ENCODE results near the gene STRADB.
A peak's percentile ranks its signal among the peaks of the same experiment; 100 is the strongest.

STRADB gene

DNA sequence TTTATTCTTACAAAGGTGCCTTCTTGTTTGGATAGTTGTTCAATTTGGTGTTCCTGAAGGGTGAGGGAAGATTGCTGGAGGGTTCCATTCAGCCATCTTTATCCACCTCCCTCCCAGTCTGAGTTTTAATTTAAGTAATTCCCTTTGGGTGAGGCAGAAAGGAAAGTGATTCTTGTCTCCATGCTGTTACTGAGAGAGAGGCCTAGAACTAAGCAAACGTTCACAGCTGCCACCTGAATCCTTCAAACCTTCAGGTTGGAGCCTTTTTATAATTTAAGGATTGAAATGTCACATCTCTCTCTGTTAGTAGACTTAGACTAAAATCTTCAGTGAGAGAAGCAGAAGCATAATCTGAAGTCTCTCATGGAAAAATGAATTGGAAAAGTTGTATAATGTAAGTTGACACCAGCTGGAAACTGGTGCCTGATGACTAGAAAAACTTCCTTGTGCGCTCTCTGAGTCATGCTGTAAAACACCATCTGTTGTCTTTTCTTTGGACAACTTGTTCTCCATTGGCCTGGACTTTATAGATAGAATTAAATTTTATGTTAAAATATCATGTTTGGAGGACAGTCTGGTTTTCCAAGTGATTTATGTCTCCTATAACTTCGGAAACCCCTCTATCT is 14.6 kb downstream of the STRADB start:
- peaks cover 89% of the 10 kb centered on the region for H3K36me3 ChIP-seq
- no peak overlapping the region for H3K4me3 ChIP-seq (ENCODE audit: low read depth, low read length)
- no peak for DNase-seq
- H3K27ac ChIP-seq, result peak overlapping the region; percentile 64
- TF ChIP-seq, protein P1, sequence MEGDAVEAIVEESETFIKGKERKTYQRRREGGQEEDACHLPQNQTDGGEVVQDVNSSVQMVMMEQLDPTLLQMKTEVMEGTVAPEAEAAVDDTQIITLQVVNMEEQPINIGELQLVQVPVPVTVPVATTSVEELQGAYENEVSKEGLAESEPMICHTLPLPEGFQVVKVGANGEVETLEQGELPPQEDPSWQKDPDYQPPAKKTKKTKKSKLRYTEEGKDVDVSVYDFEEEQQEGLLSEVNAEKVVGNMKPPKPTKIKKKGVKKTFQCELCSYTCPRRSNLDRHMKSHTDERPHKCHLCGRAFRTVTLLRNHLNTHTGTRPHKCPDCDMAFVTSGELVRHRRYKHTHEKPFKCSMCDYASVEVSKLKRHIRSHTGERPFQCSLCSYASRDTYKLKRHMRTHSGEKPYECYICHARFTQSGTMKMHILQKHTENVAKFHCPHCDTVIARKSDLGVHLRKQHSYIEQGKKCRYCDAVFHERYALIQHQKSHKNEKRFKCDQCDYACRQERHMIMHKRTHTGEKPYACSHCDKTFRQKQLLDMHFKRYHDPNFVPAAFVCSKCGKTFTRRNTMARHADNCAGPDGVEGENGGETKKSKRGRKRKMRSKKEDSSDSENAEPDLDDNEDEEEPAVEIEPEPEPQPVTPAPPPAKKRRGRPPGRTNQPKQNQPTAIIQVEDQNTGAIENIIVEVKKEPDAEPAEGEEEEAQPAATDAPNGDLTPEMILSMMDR (IDR thresholded peaks at IDR 0.05; ENCODE audit: low read depth, low read length), result no peak
- H3K27me3 ChIP-seq (ENCODE audit: insufficient read depth, low read depth, severe bottlenecking), result no peaks in the 10 kb centered on the region
- no peaks in the 10 kb centered on the region for H3K9me3 ChIP-seq (ENCODE audit: severe bottlenecking)

DNA sequence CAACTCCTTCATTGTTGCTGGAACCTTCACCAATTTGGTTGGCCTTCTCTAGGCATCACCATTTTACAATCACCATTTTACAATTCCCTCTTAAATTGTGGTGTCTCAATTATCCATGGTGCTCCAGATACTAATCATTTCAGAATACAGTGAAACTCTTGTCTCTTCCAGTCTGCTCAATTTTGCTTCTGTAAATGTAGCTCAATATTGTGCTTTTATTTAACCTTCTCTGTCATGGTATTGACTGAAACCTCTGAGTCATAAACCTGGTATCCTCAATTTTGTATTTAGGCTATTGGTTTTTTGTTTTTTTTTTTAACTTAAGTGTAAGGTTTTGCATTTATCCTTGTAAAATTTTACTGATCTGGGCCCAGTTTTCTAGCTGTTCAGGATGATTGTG is 16.1 kb downstream of the STRADB start:
- TF ChIP-seq, protein P1 (IDR thresholded peaks at IDR 0.05; ENCODE audit: low read depth, low read length), result no peak
- DNase-seq, result no peak
- Histone ChIP-seq H3K27ac (no peak overlapping the region), H3K4me3 (ENCODE audit: low read depth, low read length) (no peak overlapping the region), H3K36me3 (peaks cover 89% of the 10 kb centered on the region), H3K27me3 (ENCODE audit: insufficient read depth, low read depth, severe bottlenecking) (no peaks in the 10 kb centered on the region), H3K9me3 (ENCODE audit: severe bottlenecking) (no peaks in the 10 kb centered on the region)

DNA sequence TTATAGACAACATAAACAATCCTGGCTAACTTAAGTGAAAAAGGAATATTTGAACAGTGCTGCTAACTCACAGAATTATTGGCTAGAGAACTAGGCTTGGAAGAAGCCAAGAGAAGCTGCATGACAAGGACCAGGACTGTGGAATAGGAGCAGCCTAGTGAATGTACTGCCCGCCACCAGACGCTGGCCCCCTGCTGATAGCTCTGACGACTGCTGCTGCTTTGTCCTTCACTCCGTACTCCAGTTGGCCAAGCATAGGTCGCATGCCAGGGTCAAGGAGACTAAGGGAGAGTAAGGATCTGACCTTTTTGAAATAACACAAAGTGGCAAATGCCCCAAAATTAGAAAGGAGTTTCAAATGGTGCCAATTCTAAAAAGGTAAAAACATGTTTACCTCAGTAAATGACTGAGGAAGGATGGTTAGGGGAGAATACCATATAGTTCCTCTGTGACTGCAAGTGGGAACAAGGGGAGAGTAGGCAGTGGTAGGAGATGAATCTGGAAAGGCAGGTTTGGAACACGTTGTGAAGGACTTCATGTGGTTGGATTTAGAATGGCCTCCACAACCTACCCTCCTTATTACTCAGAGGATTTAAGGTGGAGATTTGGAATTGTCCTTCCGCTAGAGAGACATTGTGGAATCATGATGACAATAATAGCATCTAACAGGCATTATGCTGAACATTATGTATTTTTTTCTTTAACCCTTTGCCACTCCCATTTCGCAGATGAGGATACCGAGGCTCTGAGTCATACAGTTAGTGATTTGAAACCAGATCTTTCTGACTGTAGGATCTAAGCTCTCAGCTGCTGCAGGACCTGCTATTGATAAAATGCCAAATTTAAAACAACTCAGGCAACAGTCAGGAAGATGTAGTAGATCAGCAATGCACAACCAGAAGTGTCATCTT is 19.5 kb downstream of the STRADB start:
- H3K36me3 ChIP-seq, result peaks cover 84% of the 10 kb centered on the region
- no peak for DNase-seq
- TF ChIP-seq, protein P1 (IDR thresholded peaks at IDR 0.05; ENCODE audit: low read depth, low read length), result no peak

DNA sequence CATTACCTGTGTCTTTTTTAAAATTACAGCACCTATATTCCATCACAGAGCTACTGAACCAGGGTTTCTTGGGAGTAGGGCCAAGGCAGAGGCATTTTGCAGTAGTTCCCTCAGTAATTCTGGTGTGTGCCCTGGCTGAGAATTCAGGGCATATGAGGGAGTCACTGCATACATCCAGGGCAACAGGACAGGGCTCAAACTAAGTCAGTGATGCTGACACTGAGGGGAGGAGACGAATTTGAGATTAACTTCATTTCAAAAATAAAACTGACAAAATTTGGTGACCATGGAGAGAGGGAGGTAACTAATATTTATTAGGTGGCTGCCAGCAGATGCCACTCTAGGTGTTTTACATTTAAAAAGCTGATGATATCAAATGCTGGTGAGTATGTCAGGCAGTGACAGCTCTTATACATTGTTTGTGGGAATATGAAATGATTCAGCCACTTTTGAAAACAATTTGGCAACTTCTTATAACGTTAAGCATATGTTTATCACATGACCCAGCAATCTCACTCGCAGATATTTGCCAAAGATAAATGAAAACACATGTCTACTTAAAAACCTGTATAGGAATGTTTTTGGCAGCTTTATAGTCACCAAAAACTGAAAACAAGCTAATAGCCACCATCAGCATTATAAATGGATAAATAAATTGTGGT is 20.3 kb downstream of the STRADB start:
- H3K36me3 ChIP-seq, result peaks cover 83% of the 10 kb centered on the region
- TF ChIP-seq, protein P1 (IDR thresholded peaks at IDR 0.05; ENCODE audit: low read depth, low read length), result no peak
- H3K27me3 ChIP-seq (ENCODE audit: insufficient read depth, low read depth, severe bottlenecking), result no peaks in the 10 kb centered on the region
- H3K27ac ChIP-seq, result no peak overlapping the region
- H3K4me3 ChIP-seq (ENCODE audit: low read depth, low read length), result no peak overlapping the region
- H3K9me3 ChIP-seq (ENCODE audit: severe bottlenecking), result no peaks in the 10 kb centered on the region
- no peak for DNase-seq

More for the DNA sequence above, 19.5 kb downstream of the STRADB start:
- Histone ChIP-seq H3K9me3 (ENCODE audit: severe bottlenecking) (no peaks in the 10 kb centered on the region), H3K4me3 (ENCODE audit: low read depth, low read length) (no peak overlapping the region), H3K27ac (no peak overlapping the region), H3K27me3 (ENCODE audit: insufficient read depth, low read depth, severe bottlenecking) (no peaks in the 10 kb centered on the region)

DNA sequence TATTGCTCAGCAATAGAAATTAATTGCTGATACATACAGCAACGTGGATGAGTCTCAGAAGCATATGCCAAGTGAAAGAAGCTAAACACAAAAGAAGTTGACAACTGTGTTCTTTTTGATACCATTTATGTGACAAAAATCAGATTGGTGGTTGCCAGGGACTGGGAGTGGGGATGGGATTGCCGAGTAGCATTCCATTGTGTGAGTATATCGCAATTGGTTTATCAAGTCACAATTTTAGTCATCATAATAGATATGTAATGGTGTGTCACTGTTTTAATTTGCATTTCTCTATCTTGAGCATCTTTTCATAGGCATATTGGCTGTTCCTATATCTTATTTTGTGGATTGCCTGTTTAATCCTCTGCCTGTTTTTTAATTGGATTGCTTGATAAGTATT is 20.9 kb downstream of the STRADB start:
- H3K9me3 ChIP-seq (ENCODE audit: severe bottlenecking), result no peaks in the 10 kb centered on the region
- no peak overlapping the region for H3K27ac ChIP-seq
- peaks cover 81% of the 10 kb centered on the region for H3K36me3 ChIP-seq
- no peaks in the 10 kb centered on the region for H3K27me3 ChIP-seq (ENCODE audit: insufficient read depth, low read depth, severe bottlenecking)
- TF ChIP-seq, protein P1 (IDR thresholded peaks at IDR 0.05; ENCODE audit: low read depth, low read length), result no peak
- H3K4me3 ChIP-seq (ENCODE audit: low read depth, low read length), result no peak overlapping the region
- DNase-seq, result no peak

Measured in WERI-Rb-1 (cell line).